Hematopoietic multipotent progenitor cell (in vitro differentiated cells): ENCODE measurements around the gene PSKH1. TPM values are rescaled to one million over a fixed set of nuclear protein-coding genes. Genes with fewer than 3 reads are reported as not detected.
"Not testable (repeated sequence)": the region's sequence is repeated elsewhere in the genome, so short reads cannot be mapped to it uniquely, and the experiment has no call there.

Experiments used
- DNase-seq, 3 donors: peaks; one replicate each; pipeline ENCODE4 v3.0.0-alpha.2; 2011 to 2015; ENCODE audit warnings: low read depth in 2 of 3, low spot score in 2 of 3
- total RNA-seq: library from RNA; depleted of rRNA; stranded (reverse); fragments of >200 nt; gene quantifications from one replicate; pipeline ENCODE4 v1.2.3, GENCODE V29; 2012

The PSKH1 gene
- total RNA-seq, 1 donor = 37.4 TPM

DNA sequence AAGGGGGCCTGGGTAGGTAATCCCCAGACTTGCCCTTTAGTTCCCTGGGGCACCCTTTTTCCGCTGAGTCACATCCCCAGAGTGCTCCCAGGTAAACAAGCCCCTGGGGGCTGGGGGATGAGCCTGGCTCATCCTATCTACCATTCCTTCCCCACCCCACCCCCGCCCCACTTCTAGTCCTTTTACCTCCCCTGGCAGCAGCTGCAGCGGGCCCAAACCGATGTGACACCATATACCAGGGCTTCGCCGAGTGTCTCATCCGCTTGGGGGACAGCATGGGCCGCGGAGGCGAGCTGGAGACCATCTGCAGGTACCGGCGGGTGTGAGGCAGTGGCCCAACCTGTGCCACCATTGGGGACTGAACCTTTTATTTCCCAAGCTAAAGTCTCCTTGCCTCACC lies 7.5 kb upstream of the PSKH1 start:
- no peak for DNase-seq

DNA sequence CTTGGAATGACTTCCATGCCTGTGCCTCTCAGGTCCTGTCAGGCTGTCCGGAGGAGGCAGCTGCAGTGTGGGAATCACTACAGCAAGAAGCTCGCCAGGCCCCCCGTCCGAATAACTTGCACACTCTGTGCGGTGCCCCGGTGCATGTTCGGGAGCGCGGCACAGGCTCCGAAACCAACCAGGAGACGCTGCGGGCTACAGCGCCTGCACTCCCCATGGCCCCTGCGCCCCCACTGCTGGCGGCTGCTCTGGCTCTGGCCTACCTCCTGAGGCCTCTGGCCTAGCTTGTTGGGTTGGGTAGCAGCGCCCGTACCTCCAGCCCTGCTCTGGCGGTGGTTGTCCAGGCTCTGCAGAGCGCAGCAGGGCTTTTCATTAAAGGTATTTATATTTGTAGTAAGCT lies 7.1 kb upstream of the PSKH1 start:
- no peak for DNase-seq

DNA sequence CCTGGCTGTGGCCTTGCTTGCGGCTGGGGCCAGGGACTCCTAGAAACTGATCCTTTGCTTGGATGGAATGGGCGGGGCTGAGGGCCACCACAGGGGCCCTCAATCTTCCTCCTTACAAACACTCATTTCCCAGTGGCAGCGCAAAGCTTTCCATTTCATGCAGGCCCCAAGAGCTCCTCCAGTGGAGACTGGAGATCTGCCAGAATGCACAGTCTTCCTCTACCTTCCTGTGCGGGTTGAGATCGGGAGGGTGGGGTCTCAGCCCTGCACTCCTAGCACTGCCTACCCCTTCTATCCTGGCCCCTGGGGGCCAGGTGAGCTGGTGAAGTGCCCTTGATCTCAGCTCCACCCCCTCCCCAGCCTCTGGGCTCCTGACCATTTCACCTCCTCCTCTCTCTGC lies 6.7 kb upstream of the PSKH1 start:
- DNase-seq = no peak

DNA sequence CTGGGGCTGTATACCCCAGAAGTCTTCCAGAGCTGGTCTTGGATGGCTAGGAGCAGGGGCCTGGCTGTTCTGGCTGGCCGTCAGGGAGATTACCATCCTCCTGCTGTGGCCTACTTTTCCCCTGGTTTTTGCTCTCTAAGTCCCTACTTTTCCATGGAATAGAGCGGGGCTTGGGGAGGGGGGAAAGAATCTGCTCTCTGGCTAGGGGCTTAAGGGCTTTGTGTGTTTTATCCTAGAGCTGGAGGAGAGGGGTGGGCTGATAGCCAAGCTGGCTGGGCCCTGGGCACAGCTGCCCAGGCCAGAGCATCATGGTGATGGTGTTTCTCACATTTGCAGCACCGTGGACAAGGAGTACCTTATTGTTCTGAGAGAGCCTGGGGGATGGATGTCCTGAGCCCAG lies 4.7 kb upstream of the PSKH1 start:
- no peak for DNase-seq

DNA sequence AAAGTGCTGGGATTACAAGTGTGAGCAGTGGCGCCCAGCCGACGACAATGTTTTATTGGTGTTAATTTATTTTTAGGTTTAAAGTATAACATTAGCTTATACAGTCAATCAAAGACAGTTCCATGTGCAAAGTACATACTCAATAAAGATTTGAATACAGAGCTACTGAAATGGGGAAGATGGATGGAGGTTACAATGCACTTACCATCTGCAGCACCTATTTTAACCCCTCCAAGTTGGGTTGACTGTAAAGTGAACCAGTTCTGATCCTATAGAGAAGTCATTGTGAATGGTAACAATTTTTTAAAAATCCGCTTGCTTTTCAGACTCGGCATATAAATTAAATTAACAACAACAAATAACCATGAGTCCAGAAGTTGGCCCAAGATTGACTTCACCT lies 679 bp upstream of the PSKH1 start:
- DNase-seq = no peak

DNA sequence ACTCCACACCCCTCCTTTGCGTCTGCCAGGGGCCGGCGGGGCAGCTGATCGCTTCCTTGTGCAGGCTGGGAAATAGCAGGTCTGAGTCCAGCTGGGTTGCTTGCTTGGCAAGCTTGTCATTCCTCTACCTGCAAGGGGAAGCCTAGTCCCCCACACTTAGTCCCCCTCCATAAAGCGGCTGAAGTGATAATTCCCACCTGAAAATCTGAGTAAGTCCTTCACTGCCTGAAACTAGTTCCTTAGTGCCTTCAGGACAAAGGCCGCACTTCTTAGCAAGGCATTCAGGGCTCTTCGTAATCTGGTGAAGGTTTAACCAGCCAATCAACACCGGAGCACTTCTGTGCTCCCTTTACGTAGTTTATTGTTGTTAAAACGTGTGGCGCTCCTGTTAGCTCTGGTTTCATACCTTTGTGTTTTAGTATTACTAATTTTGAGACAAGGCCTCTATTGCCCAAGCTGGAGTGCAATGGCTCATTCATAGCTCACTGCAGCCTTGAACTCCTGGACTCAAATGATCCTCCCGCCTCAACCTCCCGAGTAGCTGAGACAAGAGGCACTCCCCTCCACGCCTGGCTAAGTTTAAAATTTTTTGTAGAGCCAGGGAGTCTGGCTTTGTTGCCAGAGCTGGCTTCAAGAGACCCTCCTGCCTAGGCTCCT lies 817 bp downstream of the PSKH1 start:
- peak in 1 of 3 donors; percentile 17 for DNase-seq

DNA sequence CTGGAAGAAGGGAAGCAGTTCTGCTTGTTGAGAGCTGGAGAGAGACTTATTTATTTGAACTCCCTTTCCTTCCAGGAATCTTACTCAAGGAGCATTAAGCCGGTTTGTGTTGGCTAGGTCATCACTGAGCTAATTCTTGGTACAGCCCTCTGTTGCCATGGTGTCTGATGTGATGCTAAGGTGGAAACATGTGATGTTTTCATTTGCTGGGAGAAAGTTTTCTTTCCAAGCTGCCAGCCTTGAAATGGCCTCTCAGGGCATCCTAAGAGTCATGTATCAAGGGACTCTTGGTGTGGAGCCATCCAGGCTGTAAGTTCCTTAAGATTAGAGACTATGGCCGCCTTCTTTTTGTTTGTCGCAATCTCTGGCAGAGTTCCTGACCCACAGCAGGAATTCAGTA lies 4.2 kb downstream of the PSKH1 start:
- no peak for DNase-seq

DNA sequence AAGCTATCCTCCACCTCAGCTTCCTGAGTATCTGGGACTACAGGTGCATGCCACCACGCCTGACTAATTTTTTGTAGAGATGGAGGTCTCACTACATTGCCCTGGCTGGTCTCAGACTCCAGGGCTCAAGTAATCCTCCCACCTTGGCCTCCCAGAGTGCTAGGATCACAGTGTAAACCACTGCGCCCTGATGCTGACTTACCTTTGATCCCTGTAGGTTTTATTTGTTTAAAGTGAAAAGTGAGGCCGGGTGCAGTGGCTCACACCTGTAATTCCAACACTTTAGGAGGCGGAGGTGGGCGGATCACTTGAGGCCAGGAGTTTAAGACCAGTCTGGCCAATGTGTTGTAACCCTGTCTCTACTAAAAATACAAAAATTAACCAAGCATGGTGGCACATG lies 8.7 kb downstream of the PSKH1 start:
- no peak for DNase-seq

DNA sequence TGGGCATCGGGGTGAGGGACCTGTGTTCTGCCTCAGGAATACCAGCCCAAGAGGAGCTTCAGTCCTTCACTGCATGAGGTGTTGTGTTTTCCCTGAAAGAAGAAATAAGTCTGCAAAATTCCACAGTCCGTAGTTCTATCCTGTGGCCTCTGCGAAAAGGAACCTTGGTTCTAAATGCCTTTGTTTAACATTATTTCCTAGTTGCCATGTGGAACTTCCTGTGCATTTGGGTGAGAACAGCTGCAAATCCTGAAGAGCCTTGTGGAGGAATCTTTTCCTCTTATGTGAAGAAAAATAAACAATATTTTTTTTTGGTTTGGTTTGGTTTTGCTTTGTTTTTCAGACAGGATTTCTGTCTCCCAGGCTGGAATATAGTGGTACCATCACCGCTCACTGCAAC lies 9.8 kb downstream of the PSKH1 start:
- no peak for DNase-seq

DNA sequence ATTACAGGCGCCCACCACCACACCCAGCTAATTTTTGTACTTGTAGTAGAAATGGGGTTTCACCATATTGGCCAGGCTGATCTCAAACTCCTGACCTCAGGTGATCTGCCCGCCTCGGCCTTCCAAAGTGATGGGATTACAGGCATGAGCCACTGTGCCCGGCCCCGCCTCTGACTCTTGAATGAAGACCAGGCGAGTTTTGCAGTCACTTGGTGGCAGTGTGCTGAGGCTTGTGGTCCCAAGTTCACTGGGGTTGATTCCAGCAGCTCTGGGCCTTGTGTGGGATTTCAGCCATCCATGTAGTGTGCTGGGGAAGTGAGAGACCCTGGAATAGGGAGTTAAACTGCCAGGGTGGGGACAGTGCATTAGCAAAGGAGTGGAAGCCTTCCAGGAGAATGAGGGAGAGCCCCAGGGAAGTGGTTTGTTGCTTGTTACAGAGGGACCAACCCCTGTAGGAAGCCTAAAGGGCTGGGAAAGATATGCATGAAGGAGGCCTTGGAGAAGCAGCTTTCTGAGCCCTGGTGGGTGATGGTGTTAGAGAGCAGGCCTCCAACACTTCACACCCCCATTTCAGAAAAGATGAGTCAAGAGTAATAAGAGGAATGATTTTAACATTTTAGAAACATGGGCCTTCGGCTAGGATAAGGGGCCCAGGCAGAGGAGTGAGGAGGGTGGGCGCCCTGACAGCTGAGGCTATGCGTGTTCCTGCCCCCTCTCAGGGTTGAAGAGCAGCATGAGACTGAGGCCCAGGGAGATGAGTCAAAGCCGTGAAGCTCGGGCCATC lies 14.5 kb downstream of the PSKH1 start:
- no peak for DNase-seq

DNA sequence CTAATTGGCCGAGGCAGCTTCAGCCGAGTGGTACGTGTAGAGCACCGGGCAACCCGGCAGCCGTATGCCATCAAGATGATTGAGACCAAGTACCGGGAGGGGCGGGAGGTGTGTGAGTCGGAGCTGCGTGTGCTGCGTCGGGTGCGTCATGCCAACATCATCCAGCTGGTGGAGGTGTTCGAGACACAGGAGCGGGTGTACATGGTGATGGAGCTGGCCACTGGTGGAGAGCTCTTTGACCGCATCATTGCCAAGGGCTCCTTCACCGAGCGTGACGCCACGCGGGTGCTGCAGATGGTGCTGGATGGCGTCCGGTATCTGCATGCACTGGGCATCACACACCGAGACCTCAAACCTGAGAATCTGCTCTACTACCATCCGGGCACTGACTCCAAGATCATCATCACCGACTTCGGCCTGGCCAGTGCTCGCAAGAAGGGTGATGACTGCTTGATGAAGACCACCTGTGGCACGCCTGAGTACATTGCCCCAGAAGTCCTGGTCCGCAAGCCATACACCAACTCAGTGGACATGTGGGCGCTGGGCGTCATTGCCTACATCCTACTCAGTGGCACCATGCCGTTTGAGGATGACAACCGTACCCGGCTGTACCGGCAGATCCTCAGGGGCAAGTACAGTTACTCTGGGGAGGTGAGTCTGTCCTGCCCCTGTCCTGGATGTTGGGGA lies 16.1 kb downstream of the PSKH1 start:
- DNase-seq = no peak

DNA sequence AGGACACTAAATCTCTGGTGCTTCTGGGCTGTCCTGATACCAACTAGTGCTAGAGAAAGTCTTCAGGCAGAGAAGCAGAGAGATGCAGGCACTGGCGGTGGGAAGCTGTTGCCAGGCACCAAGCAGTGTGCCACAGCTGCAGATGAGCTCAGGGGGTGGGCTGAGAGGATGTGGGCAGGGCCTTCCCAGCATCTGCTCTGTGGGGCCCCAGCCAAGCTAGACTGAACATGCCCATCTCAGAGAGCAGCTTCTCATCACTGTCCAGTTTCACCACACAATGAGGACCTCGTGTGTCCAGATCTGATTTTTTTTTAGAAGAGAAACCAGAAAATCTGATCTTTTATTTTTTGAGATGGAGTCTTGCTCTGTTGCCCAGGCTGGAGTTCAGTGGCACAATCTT lies 17.1 kb downstream of the PSKH1 start:
- DNase-seq = peak in 2 of 3 donors; percentile 23 to 62

DNA sequence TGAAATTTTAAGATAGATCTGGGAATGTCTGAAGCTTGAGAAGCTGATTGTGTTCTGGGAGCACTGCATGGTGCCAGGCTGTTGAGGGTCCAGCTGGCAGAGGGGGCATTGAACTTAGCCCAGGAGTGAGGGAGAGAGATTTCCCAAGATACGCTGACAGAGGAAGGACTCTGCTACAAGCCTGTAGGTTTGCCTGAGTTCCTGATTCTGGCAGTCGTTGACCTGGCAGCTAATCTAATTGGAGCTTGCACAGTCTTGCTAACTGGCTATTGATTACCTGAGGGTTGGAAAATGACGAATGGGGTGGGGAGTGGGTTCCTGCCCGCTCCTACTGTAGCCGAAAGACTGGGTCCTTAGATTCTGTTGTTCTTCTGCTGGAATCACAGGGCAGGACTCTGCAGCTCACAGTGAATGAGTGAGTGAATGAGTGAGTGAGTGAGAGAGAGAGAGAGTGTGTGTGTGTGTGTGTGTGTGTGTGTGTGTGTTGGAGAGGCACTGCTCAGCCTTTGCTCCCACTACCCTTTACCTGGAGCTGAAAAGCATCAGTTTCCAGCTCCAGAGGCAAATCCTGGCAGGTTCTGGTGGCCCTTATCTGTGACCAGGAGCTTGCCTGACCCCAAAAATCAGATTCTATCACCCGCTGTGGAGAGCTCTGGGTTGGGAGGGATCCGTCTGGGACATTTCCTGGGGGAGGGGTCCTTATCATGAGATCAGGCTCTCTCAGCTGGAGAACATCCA lies 21.9 kb downstream of the PSKH1 start:
- DNase-seq = no peak

DNA sequence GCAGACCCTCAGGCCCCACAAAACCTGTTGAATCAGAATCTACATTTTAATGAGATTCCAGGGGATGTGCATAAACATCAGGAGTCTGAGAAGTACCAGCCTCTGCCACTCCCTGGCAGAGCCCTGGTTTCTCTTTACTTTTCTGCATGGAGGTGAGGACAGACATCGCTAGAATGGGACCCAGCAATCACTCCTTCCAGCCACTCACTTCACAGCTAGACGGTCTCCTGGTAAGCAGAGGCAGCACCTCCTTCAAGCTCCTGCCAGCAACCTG lies 22.4 kb downstream of the PSKH1 start:
- DNase-seq = not testable (repeated sequence)

DNA sequence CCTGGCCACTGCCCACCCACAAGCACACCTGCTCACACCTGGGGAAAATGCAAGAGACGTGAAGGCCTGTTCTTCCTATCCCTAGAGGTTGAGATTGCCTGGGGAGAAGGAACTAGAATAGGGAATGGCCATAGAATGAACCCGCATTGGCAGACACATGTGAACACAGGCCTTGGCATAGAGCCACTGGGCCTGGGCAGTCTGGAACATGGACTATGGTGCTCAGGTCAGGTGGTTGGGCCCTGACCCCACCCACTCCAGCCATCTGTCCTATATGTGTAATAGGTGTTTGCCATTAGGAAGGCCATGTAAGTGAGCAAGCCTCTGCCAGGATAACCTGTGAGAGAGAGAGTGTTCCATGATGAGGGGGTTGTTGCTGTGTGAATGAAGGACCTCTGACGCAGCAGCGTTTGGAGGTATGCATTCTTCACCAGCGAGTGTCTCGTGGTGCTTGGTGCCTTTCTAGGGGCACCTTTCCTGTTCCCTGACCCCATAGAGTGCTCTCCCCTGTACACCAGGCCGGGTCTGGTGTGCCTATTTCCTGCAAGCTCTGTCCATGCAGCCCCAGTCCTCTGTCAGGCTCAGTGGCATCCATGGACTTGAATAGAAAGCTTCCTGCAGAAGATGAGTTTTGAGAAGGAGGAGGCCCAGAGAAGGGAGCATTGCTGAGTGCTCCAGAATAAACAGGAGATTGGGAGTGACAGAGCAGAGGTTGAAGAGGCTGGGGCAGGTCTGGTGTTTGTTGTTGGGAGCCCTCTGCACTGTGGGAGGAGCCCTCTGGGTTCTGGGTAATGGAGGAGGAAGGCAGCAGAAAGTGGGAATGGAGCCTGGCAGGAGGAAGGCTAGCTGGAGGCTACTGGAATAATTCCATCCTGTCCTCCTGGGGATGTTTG lies 23.0 kb downstream of the PSKH1 start:
- DNase-seq = no peak

DNA sequence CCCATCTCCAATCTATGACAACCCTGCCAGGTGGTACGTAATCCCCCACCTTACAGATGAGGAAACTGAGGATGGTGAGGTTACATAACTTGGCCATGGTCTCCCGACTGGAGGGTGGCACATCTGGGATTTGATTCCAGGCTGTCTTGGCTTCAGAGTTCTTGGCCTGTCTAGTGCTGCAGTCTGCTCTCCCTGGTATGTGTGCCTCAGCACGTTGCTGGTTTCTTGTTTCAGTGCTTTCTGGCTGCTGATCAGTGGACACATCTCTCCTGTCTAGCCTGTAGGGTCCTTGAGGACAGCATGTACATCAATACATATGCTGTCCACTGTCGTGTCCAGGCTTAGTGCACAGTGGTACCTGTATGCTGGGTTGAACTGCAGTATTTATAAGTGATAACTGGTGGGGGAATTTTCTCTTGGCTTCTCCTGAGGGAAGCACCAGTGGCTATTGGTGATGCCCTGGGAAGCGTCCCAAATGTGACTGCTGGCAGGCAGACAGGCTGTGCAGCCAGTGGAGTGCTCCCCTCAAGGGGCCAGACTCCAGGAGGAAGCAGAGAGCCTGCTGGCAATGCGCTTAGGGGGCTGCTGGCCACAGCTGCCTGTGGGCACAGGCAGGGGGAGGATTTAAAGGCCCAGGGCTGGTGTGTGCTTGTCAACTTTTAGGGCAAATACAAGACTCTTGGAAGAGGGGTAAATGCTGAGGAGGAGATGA lies 24.2 kb downstream of the PSKH1 start:
- no peak for DNase-seq

DNA sequence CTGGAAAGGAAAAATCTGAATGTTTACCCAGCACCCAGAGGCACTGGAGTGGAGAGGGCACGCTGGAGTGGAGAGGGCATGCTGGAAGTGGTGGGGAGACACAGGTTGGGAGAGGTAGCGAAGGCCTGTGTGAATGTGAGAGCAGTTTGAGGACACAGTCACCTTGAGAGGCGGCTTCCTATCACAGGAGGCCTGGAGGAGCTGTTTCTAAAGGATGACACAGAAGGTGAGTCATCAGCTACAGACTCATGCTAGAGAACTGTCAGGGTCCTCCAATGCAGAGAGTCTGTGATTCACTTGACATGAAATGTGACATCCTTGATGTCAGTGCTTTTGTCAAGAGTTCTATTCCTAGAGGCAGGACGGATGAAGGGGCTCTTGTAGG lies 24.8 kb downstream of the PSKH1 start:
- DNase-seq = no peak

DNA sequence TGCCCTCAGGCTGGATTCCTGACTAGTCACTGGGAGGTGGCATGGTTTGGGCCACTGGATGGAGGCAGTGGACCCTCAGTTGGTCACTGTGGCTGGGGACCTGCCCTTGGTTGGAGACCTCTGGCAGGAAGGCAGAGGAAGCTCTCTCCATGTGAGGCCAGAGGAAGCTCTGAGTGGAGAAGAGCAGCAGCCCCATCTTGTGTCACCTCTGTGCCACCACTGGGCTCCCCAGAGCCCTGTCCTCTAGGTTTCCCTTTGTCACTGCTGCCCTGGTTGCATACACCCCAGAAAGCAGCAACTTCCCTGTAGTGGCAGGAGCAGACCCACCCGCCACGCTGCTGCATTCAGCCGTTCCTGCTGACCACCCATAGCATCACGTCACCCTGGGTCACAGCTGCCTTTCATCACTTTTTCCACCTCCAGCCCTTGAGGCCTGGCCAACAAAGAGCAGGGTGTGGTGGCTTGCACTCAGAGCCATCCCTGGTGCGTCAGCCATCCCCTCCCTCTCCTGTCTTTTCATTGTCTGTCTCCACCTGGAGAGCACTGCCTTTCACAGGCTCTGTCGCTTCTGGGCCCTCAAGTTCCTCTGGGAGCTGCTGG lies 26.7 kb downstream of the PSKH1 start:
- DNase-seq = peak in 1 of 3 donors; percentile 33

DNA sequence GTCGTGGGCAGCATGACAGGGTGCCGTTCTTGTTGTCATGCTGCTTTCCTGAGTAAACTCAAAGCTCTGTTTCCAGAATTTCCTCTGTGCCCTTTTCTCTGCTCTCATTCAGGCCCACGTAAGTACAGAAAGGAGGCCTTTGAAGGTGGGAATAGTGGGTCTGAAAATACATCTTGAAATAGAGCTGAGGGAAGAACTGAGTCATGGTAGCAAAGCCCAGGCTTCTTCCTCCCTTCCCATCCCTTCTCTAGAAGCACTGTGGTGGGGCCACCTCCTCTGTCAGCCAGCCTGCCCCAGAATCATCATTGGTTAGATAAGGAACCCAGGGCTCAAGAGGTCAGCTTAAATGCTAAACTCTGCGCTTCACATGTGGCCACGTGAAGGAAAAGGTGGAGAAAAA lies 29.2 kb downstream of the PSKH1 start:
- DNase-seq = no peak
